NCI-H1694 (cell line): ENCODE results near the gene PC.
"Not testable (repeated sequence)": the region's sequence is repeated elsewhere in the genome, so short reads cannot be mapped to it uniquely, and the experiment has no call there.

Experiments used
- DNase-seq: peaks from one replicate; lab custom pipeline; 2025; lab: John Stamatoyannopoulos, UW

PC gene

GRCh38 chr11:66958232-66958955 lies at the start of gene PC:
Gene PC (minus strand): TSS chr11:66958383. CDS start chr11:66872159, 86,224 bp downstream.
- peak; percentile 96 for DNase-seq

GRCh38 chr11:67007126-67007525 lies 48.9 kb upstream of the PC start:
- no peak for DNase-seq

- no peak for DNase-seq
Measured at GRCh38 chr11:67006029-67006884, 48.1 kb upstream of the PC start.

GRCh38 chr11:67005200-67005599 lies 47.0 kb upstream of the PC start:
- DNase-seq = not testable (repeated sequence)

- DNase-seq = no peak
Measured at GRCh38 chr11:67002921-67003411, 44.8 kb upstream of the PC start.

GRCh38 chr11:67002297-67002913 lies 44.2 kb upstream of the PC start:
- DNase-seq = no peak

- DNase-seq = no peak
Measured at GRCh38 chr11:67001332-67001731, 43.1 kb upstream of the PC start.

GRCh38 chr11:66999555-66999954 lies 41.4 kb upstream of the PC start:
- no peak for DNase-seq

- no peak for DNase-seq
Measured at GRCh38 chr11:66996609-66997273, 38.6 kb upstream of the PC start.

GRCh38 chr11:66992041-66992440 lies 33.9 kb upstream of the PC start:
- no peak for DNase-seq

- not testable (repeated sequence) for DNase-seq
Measured at GRCh38 chr11:66989360-66989759, 31.2 kb upstream of the PC start.

- not testable (repeated sequence) for DNase-seq
Measured at GRCh38 chr11:66988741-66989140, 30.6 kb upstream of the PC start.

- DNase-seq = no peak
Measured at GRCh38 chr11:66987924-66988637, 29.9 kb upstream of the PC start.

- peak; percentile 32 for DNase-seq
Measured at GRCh38 chr11:66987158-66987620, 29.0 kb upstream of the PC start.

- DNase-seq = no peak
Measured at GRCh38 chr11:66986178-66986545, 28.0 kb upstream of the PC start.

- no peak for DNase-seq
Measured at GRCh38 chr11:66985508-66986177, 27.5 kb upstream of the PC start.

GRCh38 chr11:66983275-66983924 lies 25.2 kb upstream of the PC start:
- DNase-seq = no peak

GRCh38 chr11:66981976-66982578 lies 23.9 kb upstream of the PC start:
- peak; percentile 63 for DNase-seq

- no peak for DNase-seq
Measured at GRCh38 chr11:66979336-66979980, 21.3 kb upstream of the PC start.
